Esophagus muscularis mucosa (tissue), 4 donors: Measurements from ENCODE around the gene TMEM126A.

Experiments used
- CTCF ChIP-seq, 3 experiments: fragments of 200-600 bp in 2 of 3; fragments of 450-650 bp in 1 of 3; sonication (generic) in 2 of 3; IDR thresholded peaks; one replicate each; pipeline ENCODE4 v1.5.1; 2017 to 2019; ENCODE audit warnings: antibody characterized with exemption in 3 of 3, mild to moderate bottlenecking in 2 of 3, moderate library complexity in 1 of 3
- EP300 ChIP-seq: sonication (generic); formaldehyde crosslinking; IDR thresholded peaks from one replicate; pipeline ENCODE4 v1.6.1; 2017; ENCODE audit warnings: antibody characterized with exemption
- POLR2A ChIP-seq: fragments of 450-650 bp; IDR thresholded peaks from one replicate; pipeline ENCODE4 v1.6.1; 2017; ENCODE audit warnings: antibody characterized with exemption, moderate library complexity, mild to moderate bottlenecking, low read depth

- TF ChIP-seq CTCF (IDR thresholded peaks at IDR 0.05): no peak
- no peak for TF ChIP-seq EP300
- TF ChIP-seq POLR2A: no peak
Observed at GRCh38 chr11:85698195-85698594, 50.4 kb downstream of the TMEM126A start.
